ENCODE results near the gene COX5A. TPM values are rescaled to one million over a fixed set of nuclear protein-coding genes. Genes with fewer than 3 reads are reported as not detected.

The COX5A gene
- total RNA-seq, 1 experiment from 2014 or later = 307 TPM

DNA sequence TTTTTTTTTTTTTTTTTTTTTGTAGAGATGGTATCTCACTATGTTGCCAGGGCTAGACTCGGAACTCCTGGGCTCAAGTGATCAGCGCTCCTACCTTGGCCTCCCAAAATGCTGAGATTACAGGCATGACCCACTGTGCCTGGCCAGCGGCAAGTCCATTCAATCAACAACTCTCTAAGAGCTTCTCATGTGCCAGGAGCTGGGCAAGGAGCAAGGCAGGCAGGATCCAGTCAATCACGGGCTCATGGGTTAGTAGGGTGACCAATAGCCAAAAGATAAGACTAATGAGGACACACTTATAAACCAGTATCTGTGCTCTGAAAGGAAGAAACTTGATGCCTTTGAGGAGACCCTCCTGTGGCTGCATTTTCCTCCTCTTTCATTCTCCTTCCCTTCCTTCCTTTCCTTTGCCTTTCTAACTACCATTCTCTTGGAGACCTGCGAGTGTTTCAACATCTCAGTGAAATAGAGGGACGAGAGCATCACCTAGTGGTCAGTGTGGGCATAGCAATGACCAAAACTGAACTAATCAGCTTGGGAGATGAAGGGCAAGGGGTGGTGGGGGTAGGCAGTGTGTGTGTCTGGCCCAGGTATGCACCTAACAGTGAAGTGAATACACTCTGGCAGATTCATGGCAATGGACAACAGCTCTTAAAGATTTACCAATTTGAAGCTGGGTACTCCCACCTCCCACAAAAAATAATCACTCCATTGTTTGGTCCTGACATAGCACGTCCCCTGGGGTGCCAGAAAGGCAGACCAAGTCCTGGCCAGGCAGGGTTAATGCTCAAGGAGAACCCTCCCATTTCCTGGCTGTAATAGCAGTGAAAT, 12.4 kb upstream of the COX5A start:
- peaks cover 26 to 47% of the 10 kb centered on the region in 2 experiments for H3K4me1 ChIP-seq (ENCODE audit: control insufficient read depth in 1 of 2, insufficient read depth in 2 of 2, low read length in 2 of 2)
- DNase-seq (ENCODE audit: low read depth, low spot score) (peak; percentile 60), ATAC-seq (peak; percentile 70)
- no peaks in the 10 kb centered on the region for H3K9me3 ChIP-seq (ENCODE audit: control insufficient read depth in 1 of 2, insufficient read depth in 1 of 2, low read depth in 1 of 2, low read length in 2 of 2)
- ChIA-PET POLR2A (interaction anchor here (0.5 to 1.1 kb wide), 3 partner anchors 10 to 185 kb away, joined by 3 read pairs; no protein-coding TSS in a partner anchor), CTCF (interaction anchor here (0.6 to 5.7 kb wide), 15 partner anchors 8 to 318 kb away, joined by 3 to 88 read pairs (median 4); partner anchors contain the start of genes C15orf39 and CSK), RAD21 (ENCODE audit: low non-redundant PET in 1 of 2, low total read pairs in 2 of 2, uncharacterized antibody in 2 of 2, unreplicated experiment in 2 of 2) (interaction anchor here (0.6 to 2.3 kb wide), 7 partner anchors 38 to 182 kb away, joined by 3 to 14 read pairs (median 4); no protein-coding TSS in a partner anchor)
- H3K79me2 ChIP-seq (ENCODE audit: insufficient read depth, low read length) = no peaks in the 10 kb centered on the region; the same call in 1 of the 2 replicates
- BruUV-seq (replicated peaks) = no TSS peak
- no peaks in the 10 kb centered on the region for H4K20me1 ChIP-seq (ENCODE audit: insufficient read depth)
- intact Hi-C loops (cut with micrococcal nuclease) = loop anchor here (1.0 to 5.0 kb wide), 3 partner anchors 37 to 315 kb away; no protein-coding TSS in a partner anchor
- no peaks in the 10 kb centered on the region for H3K27me3 ChIP-seq (ENCODE audit: insufficient read depth, low read length)
- H3K9ac ChIP-seq (ENCODE audit: low read length) = peak overlapping the region; percentile 9; the same call in 1 of the 2 replicates
- TF ChIP-seq YY1 (IDR thresholded peaks at IDR 0.05; ENCODE audit: extremely low read depth, insufficient replicate concordance, low read depth, low read length) (peak; percentile 28), ELF1 (IDR thresholded peaks at IDR 0.05; ENCODE audit: borderline replicate concordance, low read depth) (no peak), CTCF (IDR thresholded peaks at IDR 0.05 in 2 of 3, conservative IDR thresholded peaks at IDR 0.05 in 1 of 3; ENCODE audit: borderline replicate concordance in 1 of 3, insufficient read depth in 1 of 3, low read depth in 2 of 3, low read length in 2 of 3) (peak in 2 of 3 experiments; percentile 98 to 100; a peak in 4 of 6 replicates), SRF (IDR thresholded peaks at IDR 0.05; ENCODE audit: low read depth) (no peak), EZH2phosphoT487 (IDR thresholded peaks at IDR 0.05; ENCODE audit: borderline replicate concordance) (no peak)
- H2AFZ ChIP-seq (ENCODE audit: low read depth, low read length, poor library complexity, severe bottlenecking) = no peak overlapping the region
- no peaks in the 10 kb centered on the region for H3K9me2 ChIP-seq (ENCODE audit: insufficient read depth)
- no peaks in the 10 kb centered on the region for H3K36me3 ChIP-seq (ENCODE audit: control insufficient read depth in 1 of 2, insufficient read depth in 2 of 2, low read length in 2 of 2)
- no peak overlapping the region for H3K27ac ChIP-seq (ENCODE audit: low read depth, low read length)
- H3K4me3 ChIP-seq (replicated peaks in 1 of 2; ENCODE audit: low read depth in 1 of 2, low read length in 2 of 2) = no peak overlapping the region
- peak overlapping the region; percentile 23 for H3K4me2 ChIP-seq (ENCODE audit: low read length)
